C4-2B (cell line): ENCODE measurements around the gene RBM7.

Experiments
- ZFX ChIP-seq: fragments of 450-650 bp; IDR thresholded peaks from 2 replicates; pipeline ENCODE4 v1.6.1; 2017
- TF ChIP-seq, protein P1 (sequence below): fragments of 450-650 bp; conservative IDR thresholded peaks from 2 replicates; pipeline ENCODE4 v1.5.1; 2017; ENCODE audit warnings: mild to moderate bottlenecking

DNA sequence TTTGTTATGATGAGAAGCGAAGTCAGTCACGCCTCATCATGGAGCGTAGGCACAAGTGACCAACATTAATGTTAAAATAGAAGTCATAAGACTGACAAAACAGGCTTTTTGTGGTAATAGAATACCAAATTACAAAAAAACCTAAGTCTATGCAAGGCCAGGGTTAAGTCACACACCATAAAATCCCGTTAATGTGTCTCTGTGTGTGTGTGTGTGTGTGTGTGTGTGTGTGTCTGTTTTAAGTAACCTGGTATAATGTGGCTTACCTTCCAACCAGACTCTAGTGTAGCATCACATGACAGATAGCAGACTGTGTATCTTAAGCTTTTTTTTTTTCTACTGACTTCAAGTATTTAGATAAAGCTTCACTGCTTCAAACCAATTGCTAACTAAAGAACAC is 38.1 kb upstream of the RBM7 start:
- TF ChIP-seq, protein P1, sequence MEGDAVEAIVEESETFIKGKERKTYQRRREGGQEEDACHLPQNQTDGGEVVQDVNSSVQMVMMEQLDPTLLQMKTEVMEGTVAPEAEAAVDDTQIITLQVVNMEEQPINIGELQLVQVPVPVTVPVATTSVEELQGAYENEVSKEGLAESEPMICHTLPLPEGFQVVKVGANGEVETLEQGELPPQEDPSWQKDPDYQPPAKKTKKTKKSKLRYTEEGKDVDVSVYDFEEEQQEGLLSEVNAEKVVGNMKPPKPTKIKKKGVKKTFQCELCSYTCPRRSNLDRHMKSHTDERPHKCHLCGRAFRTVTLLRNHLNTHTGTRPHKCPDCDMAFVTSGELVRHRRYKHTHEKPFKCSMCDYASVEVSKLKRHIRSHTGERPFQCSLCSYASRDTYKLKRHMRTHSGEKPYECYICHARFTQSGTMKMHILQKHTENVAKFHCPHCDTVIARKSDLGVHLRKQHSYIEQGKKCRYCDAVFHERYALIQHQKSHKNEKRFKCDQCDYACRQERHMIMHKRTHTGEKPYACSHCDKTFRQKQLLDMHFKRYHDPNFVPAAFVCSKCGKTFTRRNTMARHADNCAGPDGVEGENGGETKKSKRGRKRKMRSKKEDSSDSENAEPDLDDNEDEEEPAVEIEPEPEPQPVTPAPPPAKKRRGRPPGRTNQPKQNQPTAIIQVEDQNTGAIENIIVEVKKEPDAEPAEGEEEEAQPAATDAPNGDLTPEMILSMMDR: no peak
- no peak for TF ChIP-seq ZFX
